GM21723 (cell line): ENCODE results near the gene FRMD4B.

Source experiments
- ATAC-seq: cut with Tn5 transposase; IDR thresholded peaks from one replicate; pipeline ENCODE4 v1.9.1; 2021; ENCODE audit warnings: mild to moderate bottlenecking, moderate library complexity; ENCODE audit not compliant: unreplicated experiment

Gene FRMD4B

DNA sequence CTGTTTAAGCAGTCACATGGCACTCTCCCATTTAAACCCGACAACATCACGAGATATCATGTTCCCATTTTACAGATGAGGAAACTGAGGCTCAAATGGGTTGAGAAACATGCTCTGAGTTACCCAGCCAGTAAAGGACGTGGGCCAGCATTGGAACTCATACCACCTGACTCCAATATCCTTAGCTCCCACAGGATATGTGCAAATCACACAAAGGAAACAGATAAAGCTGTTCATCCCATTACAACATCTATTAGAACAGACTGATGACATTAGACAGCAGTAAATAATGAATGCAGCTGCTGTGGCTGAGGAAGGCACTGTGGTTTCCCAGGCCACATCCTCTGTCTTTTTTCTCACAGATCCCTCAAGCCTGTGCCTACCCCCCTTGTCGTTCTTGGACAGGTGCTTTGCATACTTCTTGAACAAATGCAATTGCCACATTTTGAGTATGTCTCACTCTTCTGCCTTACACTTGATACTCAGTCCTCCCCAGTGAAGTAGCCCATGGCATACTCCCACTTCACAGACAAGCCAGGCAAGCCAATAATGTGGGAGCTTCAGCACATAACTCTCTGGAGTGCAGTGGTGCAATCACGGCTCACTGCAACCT lies 17.7 kb downstream of the FRMD4B start:
- ATAC-seq = peak; percentile 100

DNA sequence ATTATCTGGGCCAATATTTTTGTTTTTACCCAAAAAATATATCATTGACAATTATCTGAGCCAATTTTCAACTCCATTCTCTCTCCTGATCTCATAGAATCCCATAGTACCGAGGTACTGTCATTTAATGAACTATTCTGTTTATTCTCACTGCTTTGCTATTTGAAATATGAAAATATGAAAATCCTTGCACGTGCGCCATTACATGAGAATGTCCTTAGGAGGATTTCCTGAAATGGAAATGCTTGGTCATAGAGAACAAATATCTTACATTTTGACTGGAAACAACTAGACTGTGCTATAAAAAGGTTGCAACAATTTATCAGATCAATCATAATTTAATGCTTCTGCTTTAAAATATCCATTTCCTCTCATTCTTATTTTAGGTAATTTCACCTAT lies 18.3 kb downstream of the FRMD4B start:
- no peak for ATAC-seq

DNA sequence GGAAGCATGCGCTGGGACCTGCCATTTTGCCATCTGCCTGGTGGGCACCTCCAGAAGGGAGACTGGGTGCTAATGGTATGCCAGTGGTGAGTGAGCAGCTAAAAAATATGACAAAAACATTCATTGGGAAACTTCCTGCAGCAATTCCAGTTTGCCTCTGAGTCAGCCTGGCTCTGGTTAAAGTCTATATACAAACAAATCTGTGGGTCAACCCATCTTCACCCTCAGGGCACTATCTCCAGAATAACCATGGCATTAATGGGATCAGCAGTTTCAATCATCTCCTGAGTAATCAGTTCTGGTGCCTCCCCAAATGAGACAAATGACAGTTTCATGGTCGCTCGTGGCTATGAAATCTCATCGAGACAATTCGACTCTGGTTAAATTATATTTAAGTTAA lies 21.5 kb downstream of the FRMD4B start:
- ATAC-seq = no peak

DNA sequence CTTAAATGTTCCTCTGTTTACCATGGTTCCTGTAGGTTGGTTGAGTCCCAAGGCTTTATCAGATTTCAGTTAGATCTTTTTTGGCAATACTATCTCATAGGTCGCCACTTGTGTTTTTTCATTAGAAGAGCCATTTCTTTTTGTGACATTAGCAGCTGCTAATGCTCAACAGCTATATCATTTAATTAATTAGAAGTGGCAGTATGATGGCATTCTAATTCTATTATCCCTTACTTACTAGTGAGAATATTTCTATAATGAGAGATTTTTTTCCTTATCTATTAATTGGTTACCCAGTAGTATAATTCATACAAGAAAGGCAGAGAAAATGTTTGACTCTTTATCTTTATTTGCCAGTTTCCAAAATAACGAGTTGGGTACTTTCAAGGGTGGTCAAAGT lies 25.2 kb downstream of the FRMD4B start:
- ATAC-seq = no peak

DNA sequence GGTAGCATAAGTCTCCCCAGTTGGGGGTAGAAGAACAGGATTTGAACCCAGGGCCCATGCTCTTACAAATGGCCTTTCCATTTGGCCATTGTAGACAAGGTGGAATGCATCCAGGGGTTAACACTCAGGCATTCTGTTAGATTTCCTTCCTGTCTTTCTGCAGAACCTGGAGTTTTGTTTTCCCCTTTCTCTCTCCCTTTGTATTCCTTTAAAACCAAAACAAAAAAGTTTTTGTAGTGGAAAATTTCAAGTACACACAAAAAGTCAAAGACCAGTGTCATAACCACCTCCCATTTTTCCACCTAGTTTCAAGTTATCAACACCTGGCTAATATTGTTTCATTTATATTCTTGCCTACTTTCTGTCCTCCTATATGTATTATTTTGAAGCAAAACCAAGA lies 26.0 kb downstream of the FRMD4B start:
- no peak for ATAC-seq

DNA sequence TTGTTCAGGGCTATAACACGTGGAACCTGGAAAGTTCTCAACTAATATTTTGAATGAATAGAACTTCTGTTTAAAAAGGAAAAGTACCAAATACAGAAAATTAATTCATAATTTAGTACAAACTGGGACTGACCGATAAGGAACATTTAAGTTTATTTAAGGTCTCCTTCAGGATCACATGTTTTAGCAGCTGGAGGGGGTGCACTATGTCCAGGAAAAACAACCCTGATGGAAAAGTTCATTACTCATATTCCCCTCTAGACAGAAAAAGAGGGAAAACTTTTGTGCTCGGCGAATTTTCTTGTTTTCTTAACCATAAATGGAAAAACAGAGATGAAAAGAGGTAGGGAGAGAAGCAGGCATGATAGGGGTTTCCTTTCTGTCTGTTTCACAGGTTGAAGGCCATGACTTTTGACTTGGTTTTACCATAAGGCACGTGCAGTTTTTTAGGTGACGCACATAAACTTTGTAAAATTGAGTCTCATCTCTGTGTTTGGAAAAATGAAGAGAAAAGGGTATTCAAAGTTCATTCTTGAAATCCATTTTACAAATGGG lies 26.5 kb downstream of the FRMD4B start:
- ATAC-seq = no peak

DNA sequence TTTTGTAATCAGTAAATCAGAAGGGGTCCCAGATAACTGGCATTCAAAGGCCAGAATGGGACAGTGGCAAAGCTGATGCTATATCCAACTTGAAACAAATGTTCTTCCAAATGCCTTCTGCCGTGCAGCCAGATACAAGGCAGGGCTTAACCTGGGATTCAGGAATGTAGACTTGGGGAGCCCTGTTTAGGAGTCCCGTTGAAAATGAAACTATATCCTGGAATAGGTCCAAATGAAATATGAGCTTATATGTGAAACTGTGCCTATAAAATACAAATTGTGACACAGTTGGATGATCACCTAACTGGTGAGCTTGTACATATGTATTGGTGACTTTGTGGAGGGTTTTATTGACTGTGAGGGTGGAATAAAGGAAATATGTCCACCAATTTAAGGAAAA lies 28.7 kb downstream of the FRMD4B start:
- ATAC-seq = no peak

DNA sequence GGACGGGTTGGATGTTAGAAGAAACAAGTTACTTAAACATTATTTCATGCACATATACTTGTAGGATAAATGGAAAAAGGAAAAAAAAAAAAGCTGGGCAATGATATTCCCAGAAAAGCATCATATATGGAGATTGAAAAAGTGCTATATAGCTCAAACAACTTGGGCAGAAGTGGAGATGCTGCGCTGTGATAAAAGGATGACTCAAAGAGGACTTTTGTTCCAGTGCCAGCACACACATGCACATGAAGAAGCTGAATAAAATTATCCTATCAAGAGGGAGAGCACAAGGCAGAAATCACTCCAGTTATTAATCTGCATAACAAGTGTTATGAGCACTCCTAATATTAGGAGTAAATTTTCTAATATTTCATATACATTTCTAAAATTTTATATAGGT lies 30.9 kb downstream of the FRMD4B start:
- ATAC-seq = no peak

DNA sequence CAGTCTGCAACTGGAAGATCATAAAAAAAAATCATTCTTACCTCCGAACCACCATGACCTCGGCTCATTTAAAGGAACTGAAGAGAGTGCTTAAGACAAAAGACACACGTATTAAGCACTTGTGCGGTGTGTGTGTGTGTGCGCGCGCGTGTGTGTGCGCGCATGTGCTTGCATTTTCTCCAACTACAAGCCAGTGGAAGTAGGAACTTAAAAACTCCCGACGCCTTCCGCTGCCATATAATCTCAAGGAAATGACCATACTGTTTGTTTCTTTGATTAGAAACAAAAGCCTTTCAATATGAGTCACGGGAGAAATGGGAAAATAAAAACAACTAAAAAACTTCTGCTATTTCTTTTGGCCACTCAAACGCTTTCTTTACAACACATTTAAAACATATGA lies 32.4 kb downstream of the FRMD4B start:
- ATAC-seq = no peak

DNA sequence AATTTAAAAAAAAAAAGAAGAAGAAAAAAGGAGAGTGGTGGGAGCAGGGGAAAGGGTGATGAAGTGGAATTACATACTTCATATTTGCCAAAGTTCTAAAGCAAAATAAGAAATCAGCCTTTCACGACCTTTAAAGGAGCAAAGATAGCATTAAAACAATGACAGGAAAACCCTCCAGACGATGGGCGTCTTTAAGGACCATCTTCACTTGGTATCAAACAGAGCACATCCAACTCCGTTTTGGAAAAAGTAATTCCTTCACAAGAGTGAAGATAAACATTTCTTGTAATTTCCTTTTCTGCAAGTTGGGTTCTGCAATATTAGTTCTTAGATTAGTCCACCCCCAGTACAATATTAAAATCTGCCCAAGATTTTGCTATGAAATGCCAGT lies 32.8 kb downstream of the FRMD4B start:
- no peak for ATAC-seq

DNA sequence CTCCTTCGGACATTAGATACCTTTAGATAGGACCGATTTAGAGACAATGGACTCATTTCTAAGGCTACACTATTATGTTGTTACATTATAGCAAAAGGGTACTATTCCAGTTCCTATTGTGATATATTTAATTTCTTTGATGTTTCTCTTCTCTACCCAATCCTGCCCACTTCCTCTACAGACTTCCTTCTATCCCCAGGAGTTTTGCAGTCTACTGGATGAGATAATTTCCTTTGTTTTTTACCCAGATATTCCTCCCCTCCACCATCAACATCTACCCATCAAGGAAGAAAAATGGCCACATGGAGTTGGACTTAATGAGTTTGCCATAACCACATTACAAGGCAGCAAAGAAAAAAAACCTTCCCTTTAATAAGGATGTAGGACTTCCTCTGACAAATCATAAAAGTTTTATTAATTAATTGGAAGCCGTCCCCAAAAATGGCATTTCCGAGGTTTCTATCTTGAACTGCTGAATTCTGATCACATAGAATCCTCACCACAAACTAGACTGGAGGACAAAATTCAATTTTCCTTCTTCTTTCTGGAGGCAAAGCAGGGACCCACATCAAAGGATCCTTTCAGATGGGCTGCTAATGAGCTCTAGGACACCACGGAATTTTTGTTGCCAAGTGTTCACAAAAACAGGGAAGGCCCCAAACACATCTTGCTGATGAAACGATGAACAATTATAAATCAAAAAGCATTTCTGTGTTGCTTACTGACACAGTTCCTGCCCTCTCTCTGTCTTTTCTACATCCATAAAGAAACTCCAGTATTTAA lies 33.4 kb downstream of the FRMD4B start:
- ATAC-seq = no peak

DNA sequence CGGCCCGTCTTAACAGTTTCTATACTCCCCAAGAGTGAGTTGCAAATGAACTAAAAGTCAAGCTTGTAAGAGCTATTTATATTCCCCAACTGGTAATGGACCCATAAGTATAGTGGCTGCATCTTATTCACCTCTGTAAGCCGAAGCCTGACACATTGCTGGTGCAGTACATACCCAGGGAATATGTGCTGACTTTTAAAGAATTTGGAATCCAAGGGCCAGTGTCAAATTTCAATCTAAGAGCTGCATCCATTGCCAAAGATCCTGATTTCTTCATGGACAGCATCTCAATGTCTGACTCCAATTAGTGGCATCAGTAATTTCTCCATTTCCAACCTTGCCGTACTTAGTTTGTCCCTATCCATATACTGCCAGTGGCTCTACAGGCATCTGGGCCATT lies 42.0 kb downstream of the FRMD4B start:
- no peak for ATAC-seq

DNA sequence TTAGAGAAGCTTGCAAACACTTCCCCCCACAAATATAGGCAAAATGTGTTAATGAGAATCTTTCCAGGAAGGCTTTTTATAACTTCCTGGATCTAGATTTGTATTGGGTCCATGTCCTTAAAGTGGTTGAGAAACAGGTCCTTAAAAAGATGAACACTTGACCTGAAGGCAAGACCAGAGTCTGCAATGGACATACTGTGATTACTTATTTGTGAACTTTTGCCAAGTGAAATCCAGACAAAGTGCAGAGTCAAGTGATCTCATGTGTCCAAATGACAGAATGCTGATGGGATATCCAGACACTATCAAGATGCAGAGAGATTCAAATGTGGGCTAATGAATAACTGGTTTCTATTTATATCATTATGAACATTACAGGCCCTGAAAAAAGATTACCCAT lies 43.8 kb downstream of the FRMD4B start:
- ATAC-seq = no peak

DNA sequence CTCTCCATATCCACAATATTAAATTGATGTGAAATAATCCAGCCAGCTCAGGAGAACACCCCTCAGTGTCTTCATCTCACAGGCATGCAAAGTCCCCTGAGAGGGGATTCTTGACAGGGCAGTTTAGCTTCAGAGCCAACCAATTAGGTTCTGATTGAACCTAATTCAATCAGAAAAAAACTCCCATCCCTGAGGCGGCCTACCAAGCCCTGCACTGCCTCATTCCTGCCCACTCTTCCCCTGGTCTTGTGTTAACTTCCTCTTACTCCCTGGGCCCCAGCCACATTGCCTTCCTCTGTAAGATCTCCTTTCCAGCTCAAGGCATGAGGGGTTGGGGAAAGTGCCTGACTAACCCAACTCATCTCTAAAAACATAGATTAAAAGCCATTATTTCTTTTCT lies 46.1 kb downstream of the FRMD4B start:
- no peak for ATAC-seq

DNA sequence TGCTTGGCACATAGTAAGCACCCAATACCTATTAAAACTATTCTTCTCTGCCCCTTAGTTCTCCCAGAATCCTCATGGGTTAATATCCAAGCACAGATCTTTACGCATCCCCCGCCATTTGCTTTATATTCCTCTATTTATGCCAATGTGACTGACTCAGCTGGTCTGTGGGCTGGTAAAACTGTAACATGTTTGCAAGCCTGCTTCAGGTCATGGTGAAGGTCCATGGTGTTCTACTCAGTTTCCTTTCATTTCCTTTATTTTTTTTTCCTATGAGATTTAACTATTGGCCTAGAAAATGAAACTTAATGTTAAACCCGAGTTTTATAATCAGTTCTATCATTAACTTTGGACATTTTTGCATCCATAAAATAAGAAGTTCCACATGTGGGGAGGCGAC lies 47.0 kb downstream of the FRMD4B start:
- ATAC-seq = no peak

DNA sequence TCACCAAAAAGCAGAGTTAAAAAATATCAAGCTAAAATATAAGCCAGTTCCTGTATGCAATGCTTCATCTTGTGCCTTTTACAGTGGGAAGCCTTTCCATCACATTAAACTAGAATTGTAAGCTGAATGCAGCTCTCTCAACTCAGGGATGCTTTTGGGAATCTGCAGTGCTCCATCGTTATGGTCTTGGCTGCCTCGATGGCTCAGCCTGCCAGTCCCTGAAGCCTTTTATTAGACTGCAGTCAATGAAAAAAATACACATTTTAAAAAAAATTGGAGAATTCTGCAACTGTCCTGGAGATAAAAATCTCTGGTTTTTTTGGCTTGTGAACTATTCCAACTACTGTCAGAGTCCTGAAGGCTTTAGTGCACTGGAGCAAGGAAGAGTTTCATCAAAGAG lies 53.0 kb downstream of the FRMD4B start:
- ATAC-seq = no peak

DNA sequence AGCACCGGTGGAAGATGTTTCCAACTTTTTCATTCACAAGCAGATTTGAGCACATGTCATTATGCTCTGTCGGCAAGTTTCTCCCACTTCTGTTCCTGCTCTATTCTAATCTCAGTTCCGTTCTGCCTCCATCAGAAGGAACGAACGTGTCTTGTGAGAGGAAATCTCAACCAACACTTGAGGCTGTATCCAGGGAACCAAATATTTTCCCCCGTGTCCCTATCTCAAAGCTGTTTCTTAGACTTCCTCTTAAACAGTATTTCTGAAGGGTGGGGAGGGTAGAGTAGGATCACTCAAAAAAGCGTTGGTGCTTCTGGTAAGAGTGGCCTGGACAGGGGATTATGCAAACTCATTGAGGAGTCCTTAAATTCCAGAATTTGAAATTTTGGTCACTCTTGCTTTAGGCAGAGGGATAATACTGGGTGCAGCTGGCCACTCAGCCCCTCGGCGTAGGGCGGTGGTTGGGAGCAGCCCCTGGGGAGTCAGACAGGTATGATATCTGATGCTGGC lies 54.9 kb downstream of the FRMD4B start:
- no peak for ATAC-seq

DNA sequence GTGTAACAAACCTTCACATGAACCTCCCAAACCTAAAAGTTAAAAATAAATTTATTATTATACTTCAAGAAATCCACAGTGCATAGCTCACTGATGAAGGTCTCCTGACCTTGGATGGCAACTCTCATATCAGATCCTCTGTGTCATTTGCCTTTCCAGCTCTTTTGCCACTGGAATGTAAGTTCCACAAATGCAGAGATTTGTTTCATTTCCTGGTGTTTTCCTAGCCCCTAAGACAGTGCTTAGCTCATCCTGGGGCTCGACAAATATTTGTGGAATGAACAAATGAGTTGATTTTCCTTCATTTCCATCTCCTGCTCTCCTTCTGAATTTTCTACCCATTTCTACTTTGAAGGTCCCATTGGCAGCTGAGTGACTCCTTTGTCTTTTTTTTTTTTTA lies 56.0 kb downstream of the FRMD4B start:
- ATAC-seq = no peak

DNA sequence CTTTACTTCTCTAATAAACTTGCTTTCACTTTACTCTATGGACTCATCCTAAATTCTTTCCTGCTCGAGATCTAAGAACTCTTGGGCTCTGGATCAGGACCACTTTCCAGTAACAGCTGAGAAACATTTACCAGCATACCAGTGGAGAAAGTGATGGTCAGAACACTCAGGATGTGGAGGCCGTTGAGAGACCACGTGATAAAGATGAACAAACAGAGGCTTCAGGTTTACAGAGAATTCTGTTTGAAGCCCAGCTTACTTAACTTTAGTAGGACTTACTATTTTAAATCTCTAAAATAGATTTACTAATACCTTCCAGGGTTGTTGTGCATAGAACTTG lies 57.0 kb downstream of the FRMD4B start:
- ATAC-seq = no peak

DNA sequence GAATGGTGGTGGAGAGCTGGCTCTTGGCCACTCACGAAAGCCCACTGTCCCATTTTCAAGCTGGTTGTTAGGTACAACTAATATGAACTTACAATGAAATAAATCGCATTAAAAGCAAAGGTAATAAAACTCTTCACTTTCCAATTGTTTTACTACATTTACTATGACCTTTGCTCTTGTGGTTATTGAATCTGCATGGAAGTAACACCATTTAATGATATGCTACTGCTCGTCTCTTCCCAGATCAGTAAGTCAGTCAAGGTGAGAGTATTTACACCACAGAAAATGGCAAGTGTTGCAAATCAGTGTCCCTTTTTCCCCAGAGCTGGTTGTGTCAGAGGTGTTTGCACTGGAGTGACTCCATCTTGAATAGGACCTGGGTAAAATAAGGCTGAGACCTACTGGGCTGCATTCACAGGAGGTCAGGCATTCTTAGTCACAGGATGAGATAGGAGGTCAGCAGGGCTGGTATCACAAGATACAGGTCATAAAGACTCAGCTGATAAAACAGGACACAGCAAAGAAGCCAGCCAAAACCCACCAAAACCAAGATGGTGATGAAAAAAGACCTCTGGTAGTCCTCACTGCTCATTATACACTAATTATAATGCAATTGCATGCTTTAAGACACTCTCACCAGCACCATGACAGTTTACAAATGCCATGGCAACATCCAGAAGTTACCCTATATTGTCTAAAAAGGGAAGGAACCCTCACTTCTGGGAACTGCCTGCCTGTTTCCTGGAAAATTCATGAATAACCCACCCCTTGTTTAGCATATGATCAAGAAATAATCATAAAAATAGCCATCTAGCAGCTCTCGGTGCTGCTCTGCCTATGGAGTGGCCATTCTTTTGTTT lies 57.6 kb downstream of the FRMD4B start:
- no peak for ATAC-seq

DNA sequence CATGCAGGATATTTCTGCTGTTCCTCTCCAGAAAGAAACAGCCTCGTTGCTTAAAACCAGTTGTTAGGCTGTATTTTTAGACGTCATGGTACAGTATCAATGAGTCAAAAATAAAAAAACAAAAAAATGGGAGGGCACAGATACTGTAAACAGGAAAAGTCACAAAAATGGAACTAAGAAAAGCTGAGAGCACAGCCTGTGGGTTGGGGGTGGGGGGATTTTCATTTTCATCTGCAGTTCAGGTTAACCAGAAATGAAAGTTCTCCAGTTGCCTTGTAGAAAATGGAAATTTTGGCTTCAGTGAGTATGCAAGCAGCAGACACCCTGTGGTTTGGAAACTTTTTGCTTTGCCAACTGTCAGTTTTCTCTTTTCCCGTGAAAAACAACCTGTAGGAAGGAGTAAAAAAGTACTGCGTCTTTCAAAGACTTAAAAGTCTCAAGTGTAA lies 59.0 kb downstream of the FRMD4B start:
- peak; percentile 90 for ATAC-seq
